GM19397 (cell line): ENCODE data around the gene ELAVL1.
A peak's percentile ranks its signal among the peaks of the same experiment; 100 is the strongest.
"Not testable (repeated sequence)": the region's sequence is repeated elsewhere in the genome, so short reads cannot be mapped to it uniquely, and the experiment has no call there.

Experiments
- ATAC-seq: cut with Tn5 transposase; IDR thresholded peaks from one replicate; pipeline ENCODE4 v1.9.1; 2021; ENCODE audit warnings: mild to moderate bottlenecking, moderate library complexity; ENCODE audit not compliant: unreplicated experiment

The ELAVL1 gene

GRCh38 chr19:7970716-7971448 lies 34.6 kb downstream of the ELAVL1 start:
- ATAC-seq, result no peak

GRCh38 chr19:7969555-7969939 lies 35.9 kb downstream of the ELAVL1 start:
- ATAC-seq, result no peak

DNA sequence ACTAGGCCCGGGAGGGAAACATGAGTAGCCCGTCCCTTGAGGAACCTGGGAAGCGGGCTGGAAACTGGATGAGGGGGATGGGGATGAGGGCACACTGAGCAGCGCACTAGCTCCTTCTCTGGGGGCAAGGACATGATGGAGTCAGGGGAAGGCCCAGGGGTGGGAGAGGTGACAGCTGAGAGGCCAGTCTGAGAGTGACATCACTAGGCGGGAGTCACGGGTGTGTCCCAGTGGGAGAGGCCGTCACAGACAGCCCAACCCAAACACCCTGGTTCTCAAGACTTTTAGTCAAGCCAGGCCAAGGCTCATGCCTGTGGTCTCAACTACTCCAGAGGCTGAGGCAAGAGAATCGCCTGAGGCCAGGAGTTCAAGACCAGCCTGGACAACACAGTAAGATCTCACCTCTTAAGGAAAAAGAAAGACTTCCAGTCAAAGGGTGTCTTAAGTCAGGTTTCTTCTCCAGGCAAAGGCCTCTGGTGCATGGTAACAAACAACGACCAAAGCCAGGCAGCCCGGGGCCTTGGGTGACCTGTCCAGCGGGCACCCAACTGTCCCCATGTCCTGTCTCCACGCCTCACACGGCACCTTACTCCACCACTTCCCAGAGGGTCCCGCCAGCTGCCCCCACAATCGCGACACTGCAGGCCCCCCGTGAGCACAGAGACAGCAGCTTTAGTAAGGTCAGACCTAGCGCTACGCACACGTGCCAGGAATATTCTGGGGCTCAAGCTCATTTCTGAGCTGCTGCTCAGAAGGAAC lies 36.5 kb downstream of the ELAVL1 start:
- no peak for ATAC-seq

- no peak for ATAC-seq
These were observed 37.2 kb downstream of the ELAVL1 start for GRCh38 chr19:7968008-7968795.

DNA sequence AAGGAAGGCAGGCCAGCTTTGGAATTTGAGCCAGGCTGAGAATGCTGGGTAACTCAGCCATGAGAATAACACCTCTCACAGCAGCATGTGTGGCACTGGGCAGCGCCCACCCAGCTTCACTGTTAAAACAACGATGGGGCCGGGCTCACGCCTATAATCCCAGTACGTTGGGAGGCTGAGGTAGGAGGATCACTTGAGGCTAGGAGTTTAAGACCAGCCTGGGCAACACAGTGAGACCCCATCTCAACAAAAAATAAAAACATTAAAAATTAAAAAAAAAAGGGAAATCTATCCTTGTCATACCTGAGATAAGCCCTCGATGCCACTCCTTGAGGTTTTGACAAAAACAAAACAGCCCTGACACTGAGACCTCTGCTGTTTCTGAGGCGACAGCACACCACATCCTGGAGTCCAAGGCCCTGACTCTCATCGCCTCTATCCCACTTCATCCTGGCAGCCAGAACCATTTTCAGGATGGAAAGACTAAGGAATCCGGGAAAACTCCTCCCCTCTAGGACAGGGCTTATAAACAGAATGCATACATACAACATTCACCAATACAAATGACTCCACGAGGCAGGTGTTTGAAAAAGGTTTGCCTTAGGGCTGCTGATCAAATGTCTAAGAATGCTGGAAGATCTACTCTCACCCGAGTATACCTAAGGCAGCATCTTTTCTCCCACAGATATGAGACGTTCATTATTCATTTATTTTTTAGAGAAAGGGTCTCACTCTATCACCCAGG lies 39.3 kb downstream of the ELAVL1 start:
- ATAC-seq, result no peak

DNA sequence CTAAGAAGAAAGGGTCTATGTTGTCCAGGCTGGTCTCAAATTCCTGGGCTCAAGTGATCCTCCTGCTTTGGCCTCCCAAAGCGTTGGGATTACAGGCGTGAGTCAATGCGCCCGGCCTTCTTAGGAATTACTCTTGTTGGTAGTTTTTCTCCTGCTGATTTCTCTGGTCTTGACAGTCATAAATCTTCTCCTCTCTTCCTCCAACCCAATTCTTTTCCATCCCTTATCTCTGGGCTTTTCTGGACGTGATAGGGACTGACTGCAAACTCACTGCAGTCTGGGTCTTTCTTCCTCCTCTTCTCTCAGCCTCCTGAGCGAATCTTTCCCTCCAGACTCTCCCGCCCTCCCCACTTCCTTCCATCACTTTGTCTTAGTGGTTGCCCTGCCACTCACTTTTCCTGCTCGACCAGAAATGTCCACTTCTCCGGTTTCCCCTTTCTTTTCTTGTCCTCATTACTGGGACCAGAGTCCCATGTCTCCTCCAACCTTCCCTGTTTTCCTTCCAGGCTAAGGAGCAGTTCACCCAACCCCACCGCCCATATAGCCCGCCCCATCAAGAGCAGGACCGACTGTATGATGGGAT lies 40.1 kb downstream of the ELAVL1 start:
- no peak for ATAC-seq

DNA sequence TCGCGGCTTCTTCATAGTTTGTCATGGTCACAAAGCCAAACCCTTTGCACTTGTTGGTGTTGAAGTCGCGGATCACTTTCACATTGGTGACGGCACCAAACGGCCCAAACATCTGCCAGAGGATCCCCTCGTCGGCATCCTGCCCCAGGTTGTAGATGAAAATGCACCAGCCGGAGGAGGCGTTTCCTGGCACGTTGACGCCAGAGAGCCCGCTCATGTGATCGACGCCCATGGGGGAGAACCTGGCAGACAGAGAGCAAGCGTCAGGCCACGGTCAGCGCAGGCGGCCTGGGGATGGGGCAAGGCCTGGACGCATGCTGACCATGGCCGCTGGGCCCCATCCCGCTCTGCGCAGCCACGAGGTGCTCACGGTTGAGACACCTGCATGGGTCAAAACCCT lies 41.9 kb downstream of the ELAVL1 start:
- ATAC-seq, result no peak

GRCh38 chr19:7962644-7963268 lies 42.7 kb downstream of the ELAVL1 start:
- ATAC-seq, result no peak

- no peak for ATAC-seq
These were observed 43.4 kb downstream of the ELAVL1 start for GRCh38 chr19:7961920-7962626.

DNA sequence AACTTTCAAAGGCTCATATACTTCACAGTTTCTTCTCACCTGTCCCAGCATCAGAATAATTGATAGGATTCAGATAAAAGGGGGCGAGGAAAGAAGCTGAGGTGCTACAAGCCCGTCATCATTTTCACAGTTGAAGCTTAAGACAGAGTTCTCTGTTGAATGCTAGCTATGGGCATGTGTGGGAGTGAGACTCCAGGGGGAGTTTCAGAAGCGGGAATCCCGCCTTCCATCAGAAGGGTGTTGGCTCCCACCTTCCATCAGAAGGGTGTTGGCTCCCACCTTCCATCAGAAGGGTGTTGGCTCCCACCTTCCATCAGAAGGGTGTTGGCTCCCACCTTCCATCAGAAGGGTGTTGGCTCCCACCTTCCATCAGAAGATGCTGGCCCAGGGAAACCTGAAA lies 44.4 kb downstream of the ELAVL1 start:
- ATAC-seq, result not testable (repeated sequence)

- no peak for ATAC-seq
These were observed 46.2 kb downstream of the ELAVL1 start for GRCh38 chr19:7959211-7959610.

DNA sequence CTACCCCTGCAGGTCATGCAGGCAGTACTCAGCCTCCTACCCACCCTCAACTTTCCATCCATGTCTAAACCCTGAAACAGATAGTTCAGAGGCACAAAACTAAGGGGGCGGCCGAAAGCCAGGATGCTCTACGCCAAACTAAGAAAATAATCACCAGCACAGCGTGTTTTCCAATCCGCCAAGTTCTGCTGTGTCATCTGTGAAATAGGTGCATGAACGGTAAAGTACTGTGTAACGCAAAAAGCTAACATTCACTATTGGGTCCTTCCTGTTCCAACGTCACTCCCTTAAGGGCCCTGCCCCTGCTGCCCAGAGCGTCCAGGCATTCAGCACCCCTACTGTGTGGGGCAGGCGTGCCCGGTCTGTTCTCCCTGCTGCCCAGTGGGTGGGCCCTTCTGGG lies 49.7 kb downstream of the ELAVL1 start:
- no peak for ATAC-seq

GRCh38 chr19:7953576-7953975 lies 51.9 kb downstream of the ELAVL1 start:
- no peak for ATAC-seq

GRCh38 chr19:7953060-7953459 lies 52.4 kb downstream of the ELAVL1 start:
- no peak for ATAC-seq

DNA sequence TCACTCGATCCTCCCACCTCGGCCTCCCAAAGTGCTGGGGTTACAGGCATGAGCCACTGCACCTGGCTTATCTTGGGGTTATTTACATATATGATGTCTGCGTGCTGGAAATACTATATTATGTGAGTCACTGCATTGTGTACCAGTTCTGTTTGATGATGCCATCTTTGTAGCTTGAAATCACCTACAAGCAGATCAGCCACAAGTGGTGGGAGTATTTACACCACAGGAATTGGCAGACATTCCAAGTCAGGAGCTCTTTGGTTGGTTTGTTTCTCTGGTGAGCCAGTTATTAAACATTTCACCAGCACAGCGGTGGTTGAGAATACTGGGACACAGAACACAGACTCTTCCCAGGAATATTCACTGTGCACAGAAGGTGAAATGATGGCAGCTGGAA lies 57.5 kb downstream of the ELAVL1 start:
- ATAC-seq, result no peak

DNA sequence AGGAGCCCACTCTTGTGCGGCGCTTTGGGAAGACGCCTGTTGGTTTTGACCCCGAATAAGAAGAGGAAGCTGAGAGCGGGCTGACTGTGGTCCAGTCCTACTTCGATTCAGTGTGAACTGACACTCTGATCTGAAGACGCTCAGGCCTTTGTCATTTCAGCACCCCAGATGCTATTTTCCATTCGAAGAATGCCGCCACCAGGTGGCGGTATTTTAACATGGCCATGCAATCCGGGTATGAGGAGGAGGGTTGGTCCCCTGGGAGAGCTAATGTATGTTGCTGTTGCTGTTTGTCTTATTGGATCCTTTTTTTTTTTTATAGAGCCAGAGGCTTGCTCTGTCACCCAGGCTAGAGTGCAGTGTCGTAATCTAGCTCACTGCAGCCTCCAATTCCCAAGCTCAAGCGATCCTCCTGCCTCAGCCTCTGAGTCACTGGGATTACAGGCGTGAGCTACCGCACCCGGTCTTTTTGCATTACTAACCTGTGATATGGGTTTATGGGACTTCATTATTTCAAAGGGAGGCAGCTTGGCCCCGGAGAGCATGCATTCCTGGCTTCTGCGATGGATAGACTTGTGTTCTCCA lies 61.2 kb downstream of the ELAVL1 start:
- ATAC-seq, result peak; percentile 25

GRCh38 chr19:7943444-7944176 lies 61.8 kb downstream of the ELAVL1 start, which contains the start of gene TIMM44:
Gene TIMM44 (minus strand): TSS chr19:7943666. CDS start chr19:7943651, 15 bp downstream.
- peak; percentile 90 for ATAC-seq

GRCh38 chr19:7942981-7943443 lies 62.4 kb downstream of the ELAVL1 start:
- peak; percentile 10 for ATAC-seq
